ENCODE data around the gene PAEP.

DNA sequence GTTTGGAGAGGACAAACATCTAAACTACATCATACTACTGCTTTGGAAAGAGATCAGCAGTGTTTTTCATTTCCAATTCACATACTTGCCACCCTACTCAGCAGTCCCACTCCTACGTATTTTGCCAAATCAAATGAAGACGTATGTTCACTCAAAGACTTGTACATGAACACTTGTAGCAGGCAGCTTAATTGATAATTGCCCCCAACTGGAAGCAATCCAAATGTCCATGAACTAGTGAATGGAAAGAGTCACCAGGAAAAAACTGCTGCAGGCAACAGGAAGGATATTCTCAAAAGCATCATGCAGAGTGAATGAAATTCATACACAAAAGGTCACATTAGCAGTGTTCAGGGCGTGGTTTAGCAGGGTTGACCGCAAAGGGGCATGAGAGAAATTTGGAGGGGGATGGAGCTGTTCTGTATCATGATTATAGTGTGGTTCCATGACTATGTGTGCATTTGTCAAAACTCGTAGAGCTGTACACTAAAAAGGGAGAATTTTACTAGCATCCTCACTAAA is 38.8 kb downstream of the PAEP start:
- TF ChIP-seq EZH2phosphoT487 (IDR thresholded peaks at IDR 0.05; ENCODE audit: insufficient read depth, low read depth) (no peak), EZH2 (IDR thresholded peaks at IDR 0.05; ENCODE audit: insufficient read depth, poor library complexity, severe bottlenecking) (no peak)

Data from GM23248 (cell line).